GM18861 (cell line): ENCODE results near the gene GPR107.

Experiments used
- ATAC-seq: cut with Tn5 transposase; IDR thresholded peaks from one replicate; pipeline ENCODE4 v1.9.1; 2021; ENCODE audit not compliant: unreplicated experiment

The GPR107 gene

DNA sequence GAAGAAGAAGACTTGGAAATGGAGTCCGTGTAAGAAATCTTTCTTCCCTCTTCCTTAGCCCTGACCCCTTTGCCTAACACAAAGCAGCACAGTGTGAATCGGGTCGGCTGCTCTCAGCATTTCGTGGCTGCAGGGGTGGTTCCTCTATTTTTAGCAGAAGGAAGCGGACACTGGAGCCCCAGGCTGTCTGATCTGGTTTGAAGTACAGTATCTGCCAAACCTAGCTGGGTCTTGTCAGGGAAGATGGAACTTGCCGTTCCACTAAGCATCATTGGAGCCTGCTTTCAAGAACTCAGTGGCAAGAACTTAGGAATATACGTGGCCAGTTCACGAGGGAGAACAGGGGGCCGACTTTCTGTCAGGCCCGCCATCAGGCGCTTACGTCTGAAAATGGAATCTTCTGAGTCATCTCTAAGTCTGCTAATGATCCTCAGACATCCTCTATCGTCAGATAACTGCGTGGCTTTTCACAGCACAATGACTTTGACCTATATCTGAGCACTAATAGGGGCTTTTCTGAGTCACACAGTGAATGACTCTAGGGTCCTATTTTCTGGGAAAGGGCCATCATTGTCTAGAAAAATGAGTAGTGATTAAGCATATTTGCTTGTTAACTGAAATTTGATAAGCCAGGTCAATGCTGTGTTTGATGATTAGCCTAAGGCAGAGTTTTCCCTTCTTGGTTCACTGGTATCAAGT, 75.2 kb downstream of the GPR107 start:
- peak; percentile 52 for ATAC-seq

DNA sequence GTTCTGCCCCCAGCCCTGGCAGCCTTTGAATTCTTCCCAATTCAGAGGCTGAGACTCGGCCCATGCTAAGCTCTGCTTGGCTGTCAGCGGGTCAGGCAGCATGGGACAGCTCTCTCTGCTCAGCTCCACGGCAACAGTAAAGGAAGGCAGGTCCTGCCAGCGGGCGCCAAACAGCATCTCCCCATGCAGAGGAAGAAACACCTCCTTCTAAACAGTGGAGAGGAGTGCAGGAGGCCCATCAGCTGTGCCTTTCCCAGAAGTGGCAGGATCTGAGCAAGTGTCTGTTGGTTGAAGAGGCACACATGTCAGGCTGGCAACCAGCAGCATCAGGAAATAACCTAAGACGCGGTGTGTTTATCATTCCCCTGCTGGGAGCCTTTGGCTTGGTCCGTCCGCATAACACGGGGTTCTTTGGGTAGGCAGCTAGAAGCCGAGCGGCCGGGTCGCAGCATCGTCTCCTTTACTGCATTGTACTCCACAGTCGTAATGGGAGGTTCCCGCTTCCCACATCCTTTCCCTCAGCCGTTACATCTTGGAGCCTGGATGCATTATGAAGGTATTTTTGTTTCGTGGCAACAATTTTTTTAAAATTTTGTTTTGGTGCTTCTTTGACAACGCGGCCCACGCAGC, 75.8 kb downstream of the GPR107 start:
- ATAC-seq = no peak

DNA sequence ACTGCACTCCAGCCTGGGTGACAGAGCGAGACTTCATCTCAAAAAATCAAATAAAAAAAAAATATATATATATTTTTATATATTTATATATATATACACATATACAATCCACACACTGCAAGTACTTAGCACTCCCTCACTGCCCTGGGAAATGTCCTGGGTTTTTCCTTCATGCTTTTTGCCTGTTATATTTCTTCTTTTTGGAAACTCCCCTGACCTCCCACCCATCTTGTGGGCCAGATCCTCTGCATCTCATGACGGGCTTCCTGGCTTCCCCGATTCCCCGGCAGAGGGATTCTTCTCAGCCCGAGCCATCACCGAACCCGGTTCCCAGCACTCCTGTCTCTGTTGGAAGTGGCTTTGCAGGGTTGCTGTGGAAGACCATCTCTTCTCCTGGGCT, 79.0 kb downstream of the GPR107 start:
- no peak for ATAC-seq

DNA sequence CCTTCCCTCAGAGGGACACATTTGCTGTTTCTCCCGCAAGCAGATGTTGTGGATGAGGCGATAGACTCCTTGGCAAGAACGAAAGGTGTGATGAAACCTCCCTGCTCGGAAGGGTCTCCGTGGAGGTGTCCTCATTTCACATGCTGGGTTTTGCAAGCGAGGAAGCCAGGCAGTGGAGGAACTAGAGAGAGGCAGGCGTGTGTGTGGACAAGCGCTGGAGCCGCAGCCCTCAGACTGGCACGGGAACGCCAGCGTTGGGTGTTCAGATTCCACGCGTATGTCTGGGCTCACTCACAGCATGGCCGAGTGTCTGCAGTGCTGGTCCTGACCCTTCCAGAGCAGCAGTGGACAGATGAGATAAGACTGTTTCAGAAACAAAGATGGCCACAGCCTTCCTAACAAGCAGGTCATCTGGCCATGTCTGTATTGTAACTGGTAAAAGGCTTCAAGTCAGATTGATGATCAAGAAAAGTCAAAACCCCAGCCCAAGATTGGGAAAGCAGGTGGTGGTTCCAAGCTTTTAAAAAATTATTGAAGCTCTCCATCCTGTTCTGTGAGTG, 83.5 kb downstream of the GPR107 start:
- no peak for ATAC-seq

DNA sequence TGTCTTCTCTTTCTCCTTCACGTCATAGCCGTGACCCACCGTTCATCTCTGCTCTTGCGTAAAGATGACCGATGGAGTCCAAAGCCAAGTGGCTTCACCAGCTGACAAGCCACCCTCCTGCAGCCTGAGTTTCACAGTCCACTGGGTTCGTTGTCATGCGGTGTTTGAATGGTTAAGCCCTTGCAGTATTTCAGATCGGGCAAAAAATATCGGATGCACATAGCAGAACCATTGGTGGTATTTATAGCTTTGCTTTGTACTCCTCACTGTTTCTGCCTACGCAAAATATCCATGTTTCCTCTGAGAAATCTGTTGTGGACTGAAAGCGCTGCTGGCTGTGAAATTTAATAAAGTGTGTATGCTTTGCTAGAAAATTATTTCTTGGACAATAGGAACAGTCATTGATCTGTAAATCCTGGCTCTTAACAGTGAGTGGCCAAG, 84.0 kb downstream of the GPR107 start:
- no peak for ATAC-seq

DNA sequence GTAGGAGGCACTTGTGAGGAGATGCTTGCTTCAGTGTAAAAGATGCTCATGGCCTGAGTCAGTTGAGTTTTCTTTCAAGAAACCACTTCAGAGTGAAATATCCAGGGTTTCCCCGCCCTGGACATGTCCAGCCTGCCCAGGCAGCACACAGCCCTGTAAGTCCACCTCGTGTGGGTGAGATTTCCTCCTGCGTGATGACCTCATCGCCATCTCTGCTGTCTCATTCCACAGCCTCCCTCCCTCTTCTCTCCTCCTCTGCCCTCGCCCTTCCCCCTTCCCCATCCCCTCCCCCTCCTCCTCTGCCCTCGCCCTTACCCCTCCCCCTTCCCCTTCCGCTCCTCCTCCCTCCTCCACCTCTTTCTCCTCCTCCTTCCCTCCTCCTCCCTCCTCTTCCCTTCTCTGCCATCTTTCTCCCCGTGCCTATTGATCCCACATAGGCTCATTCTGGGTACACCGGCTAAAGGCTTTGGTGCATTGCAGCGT, 84.5 kb downstream of the GPR107 start:
- no peak for ATAC-seq

DNA sequence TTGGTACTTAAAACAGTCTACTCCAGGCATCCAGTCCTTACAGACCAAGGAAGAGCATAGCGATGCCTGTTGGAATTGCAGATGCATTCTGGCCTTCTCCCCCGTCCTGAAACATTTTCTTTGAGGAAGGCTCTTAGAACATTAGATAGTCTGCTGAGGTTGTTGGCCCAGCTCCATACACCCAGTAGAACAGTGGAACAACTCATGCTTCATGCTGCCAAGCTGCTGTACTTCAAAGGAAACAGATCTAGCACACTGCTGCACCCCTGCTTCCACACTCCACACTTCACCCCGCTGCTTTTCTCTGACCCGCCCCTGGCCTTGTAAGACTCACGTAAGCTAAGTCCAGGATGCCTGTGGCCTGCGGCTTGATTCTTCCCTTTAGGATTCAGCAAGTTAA, 85.1 kb downstream of the GPR107 start:
- ATAC-seq = no peak

DNA sequence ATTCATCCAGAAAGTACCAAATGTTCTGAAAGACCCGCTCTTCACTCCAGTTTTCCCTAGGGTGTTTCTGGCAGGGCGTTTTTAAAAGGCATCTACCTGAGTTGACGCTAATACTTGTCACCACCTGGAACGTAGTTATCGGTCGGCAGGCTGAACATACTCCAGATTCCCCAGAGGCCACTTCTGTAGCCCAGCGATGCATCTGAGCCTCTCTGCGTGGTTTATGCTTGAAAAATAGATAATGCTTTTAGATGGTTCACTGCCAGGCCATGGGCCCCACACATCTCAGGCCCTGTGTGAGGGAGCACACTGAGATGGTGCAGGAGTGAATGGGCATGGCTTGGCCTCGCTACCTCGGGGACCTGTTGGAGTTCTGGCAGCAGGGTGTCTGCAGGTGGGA, 85.5 kb downstream of the GPR107 start:
- ATAC-seq = no peak

DNA sequence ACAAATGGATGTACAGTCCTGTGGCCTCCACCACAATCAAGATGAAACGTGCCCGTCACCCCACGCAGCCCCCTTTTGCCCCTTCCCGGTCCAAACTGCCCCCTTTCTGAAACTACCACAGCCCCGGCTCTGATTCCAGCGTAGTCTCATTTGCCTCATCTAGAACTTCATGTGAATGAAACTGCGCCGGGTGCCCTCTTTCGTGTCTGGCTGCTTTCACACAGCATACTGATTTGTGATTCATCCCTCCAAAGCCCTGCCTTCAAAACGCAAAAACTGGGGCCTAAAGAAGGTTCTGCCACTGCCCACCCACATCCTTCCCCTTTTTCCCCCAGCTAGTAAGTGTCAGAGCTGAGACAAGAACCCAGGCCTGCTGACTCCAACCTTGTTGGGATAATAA, 87.0 kb downstream of the GPR107 start:
- no peak for ATAC-seq

DNA sequence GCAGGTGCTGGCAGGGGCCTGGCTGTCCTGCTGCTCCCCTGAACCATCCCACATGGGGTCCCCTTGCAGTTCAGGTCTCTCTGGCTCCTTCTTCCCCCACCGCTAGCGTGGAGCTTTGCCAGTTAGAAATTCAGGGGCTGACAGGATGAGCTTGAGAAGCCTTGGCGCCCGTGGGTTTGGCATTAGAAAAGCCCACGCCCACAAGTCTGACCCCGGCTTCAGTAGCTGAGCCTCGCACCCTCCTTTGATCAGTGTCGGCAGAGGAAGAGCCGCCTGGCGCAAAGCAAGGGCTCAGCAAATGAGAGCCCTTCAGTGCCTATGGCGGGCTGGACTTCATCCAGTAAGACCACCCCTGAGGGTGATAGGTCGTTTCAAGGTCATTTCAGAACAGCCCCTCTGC, 88.3 kb downstream of the GPR107 start:
- no peak for ATAC-seq

DNA sequence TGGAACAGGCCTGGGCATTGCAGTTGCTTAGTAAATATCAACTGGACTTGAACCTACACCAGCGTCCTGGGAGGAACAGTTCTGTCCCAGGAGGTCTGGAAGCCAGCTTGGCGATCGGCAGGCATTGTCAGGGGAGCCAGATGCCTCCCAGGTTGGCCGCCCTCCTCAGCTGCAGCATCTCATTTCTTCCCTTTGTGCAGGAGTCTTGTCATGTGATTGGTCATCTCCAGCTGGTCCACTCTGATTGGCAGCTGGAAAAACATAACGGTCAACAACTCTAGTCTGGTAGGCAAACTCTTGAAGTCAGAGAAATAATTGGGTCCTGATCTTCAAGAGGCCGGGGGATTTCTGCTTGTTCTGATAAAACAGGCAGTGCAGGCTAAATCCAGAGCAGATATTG, 88.9 kb downstream of the GPR107 start:
- ATAC-seq = no peak

DNA sequence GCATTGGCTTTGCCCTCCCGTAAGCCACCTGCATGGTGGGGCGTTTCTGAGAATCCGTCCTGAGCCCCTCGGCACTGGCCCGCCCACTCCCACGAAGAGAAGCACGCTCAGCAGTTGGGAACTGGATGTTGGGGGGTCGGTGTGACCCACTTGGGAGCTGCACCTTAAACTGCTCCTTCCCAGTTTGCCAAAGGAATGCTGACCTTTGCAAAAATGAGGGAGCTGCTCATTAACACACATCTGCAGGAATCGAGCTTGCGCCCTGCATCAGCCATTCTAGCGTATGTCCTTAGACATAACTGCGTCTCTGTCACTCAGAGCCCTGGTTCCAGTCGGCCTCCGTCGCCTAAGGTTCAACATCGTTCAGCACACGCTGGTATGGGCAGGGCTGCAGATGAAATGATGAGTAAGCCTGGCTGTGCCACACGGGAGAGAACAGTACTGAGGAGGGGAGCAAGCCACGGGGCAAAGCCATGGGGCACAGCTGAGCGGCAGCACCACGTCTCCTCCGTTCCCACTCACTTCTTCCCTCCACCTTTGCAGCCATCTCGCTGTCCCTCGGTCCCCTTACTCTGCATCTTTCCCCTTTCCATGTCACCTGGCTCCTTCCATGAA, 89.7 kb downstream of the GPR107 start:
- ATAC-seq = no peak

DNA sequence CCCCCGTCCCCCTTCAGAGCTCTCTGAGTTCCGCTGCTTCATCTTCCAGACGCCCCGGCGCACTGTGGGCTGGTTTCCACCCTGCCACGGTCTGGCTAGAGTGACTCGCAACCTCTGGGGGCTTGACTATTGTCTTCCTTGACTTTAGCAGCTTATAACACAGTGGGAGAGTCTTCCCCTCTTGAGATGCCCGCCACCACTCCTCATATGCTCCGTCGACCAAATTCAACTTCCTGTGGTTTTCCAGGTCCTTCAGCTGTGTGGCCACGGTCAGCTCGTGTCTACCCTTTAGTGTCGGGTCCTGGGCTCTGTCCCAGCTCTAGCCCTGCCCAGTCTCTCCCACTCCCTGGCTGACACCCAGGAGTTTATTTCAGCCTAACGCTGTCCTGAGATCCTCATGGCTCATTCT, 90.3 kb downstream of the GPR107 start:
- no peak for ATAC-seq

DNA sequence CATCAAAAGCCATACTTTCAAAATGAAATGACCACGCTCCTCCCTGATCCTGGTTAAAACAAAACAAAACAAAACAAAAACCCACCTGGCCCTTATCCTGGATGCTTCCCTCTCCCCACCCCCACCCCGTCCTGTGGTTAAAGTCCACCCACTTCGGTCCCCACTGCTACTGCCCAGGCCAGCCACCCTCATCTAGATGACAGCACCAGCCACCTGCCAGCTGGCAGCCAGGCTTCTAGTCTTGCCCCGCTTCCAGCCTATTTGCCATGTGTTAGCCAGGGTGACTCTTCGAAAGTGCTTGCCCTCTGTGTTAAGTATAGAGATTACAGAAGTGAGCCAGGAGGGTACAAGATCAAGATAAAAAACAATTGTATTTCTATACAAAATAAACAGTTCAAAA, 91.0 kb downstream of the GPR107 start:
- no peak for ATAC-seq

DNA sequence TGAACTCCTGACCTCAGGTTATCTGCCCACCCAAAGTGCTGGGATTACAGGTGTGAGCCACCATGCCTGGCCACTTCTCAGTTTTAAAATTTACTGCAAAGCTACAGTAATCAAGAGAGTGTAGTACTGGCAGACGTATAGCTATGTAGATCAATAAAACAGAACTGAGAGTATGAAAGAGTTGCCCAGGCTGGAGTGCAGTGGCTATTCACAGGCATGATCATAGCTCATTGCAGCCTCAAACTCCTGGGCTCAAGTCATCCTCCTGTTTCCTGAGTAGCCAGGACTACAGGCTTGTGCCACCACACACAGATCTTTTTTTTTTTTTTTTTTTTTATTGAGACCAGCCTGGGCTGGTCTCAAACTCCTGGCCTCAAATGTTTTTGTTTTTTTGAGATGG, 92.0 kb downstream of the GPR107 start:
- no peak for ATAC-seq

DNA sequence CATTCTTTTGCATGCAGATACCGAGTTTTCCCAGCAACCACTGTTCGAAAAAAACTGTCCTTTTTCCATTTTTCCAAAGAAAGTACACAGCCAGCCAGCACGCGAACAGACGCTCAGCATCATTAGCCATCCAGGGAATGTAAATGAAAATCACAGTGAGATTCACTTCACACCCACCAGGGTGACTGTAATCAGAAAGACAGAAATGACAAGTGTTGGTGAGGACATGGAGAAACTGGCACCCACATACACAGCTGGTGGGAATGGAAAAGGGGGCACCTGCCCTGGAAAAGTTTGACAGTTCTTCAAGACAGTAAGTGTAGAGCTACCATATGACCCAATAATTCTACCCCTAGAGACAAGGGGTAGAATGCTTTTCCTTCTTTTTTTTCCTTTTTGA, 93.5 kb downstream of the GPR107 start:
- no peak for ATAC-seq

DNA sequence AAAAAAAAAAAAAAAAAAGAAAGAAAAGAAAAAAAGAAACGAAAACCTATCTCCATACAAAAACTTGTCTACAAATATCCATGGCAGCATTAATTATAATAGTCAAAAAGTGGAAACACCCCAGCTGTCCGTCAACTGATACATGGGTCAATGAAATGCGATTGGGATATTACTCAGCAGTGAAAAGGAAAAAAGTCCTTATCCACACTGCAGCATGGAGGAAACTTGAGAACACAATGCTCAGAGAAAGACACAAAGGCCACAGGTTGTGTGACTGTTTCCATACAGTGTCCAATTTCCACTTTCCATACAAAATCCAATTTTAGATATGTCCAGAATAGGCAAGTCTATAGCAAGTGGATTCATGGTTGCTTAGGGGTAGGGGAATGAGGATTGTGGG, 94.2 kb downstream of the GPR107 start:
- no peak for ATAC-seq

DNA sequence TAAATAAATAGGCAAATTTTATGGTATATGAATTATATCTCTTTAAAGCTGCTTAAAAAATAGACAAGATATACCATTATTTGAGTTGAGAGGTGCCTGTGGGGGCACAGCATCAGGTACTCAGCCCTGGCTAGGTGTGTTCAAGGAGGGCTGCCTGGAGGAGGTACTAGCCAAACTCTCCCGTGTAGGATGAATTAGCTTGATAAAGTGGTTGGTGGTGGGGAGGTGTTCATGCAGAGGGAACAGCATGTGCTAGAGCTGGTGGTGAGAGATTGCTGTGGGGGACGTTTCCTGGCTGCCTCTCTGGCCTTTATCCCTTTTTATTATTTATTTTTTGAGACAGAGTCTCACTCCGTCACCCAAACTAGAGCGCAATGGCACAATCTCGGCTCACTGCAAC, 95.3 kb downstream of the GPR107 start:
- ATAC-seq = no peak

DNA sequence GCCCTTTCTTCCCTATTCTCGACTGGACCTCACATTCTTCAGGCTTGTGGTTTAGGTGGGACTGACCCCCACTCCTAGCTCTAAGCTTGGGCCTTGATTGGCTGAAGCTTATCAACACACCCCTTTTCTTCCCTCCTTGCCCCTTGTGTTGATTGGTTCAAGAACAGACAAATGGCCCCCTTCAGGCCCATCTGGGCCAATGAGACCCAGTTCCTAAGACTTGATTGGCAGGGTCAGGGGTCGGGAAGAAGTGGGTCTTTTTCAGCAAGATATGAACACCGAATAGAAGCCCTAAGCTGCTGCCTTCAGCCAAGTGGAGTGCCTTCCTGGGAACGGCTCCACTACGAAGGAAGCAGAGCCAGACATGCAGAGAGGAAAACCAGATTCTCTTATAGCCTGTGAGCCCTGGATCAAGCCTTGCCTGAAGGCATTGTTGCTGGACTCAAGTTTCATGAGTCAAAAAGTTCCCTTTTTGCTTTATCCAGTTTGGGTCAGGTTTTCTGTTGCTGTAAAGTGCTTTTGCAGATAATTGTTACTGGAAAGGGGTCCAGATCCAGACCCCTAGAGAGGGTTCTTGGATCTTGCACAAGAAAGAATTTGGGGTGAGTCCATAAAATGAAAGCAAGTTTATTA, 96.1 kb downstream of the GPR107 start:
- ATAC-seq = no peak

DNA sequence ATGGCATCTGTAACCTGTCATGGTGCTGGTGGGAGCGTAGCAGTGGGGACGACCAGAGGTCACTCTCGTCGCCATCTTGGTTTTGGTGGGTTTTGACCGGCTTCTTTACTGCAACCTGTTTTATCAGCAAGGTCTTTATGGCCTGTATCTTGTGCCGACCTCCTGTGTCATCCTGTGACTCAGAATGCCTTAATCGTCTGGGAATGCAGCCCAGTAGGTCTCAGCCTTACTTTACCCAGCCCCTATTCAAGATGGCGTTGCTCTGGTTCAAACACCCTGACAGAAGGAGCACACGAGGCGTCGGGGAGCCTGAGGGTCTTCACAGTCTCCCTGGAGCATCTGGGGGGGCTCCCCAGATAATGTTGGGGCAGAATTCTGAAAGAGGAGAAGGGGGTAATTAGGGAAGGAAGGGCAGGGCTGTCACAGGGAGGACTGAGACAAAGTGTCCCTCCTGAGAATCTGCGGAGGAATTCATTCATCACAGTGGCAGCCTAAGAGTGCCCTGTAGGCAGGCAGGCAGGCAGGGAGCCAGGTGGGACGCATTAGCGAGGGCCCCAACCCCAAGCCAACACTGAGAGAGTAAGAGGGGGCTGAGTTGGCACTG, 97.2 kb downstream of the GPR107 start:
- no peak for ATAC-seq

DNA sequence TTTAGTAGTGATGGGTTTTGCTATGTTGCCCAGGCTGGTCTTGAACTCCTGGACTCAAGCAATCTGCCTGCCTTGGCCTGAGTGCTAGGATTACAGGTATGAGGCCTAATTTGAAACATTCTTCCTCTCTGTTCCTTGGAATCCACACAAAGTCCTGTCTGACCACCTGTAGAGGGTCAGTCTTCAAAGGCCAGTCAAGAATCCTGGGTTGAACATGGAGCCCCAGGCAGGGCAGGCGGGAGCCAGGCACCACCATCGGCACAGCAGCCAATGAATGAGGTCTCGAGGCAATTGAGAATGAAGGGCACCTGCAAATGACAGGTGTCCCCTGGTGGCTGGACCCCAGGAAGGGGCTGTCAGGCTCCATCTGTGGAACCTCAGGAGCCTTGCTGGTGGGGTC, 101.1 kb downstream of the GPR107 start:
- no peak for ATAC-seq
